HS-5 (cell line): ENCODE measurements around the gene STX1A.
A peak's percentile ranks its signal among the peaks of the same experiment; 100 is the strongest.
"Not testable (repeated sequence)": the region's sequence is repeated elsewhere in the genome, so short reads cannot be mapped to it uniquely, and the experiment has no call there.

ENCODE experiments used
- DNase-seq: peaks from one replicate; pipeline ENCODE4 v3.0.0-alpha.2; 2012; ENCODE audit warnings: low read depth

Gene STX1A

GRCh38 chr7:73735528-73735905 is 16.0 kb upstream of the STX1A start:
- no peak for DNase-seq

GRCh38 chr7:73734619-73735527 is 15.4 kb upstream of the STX1A start:
- peak; percentile 83 for DNase-seq

- no peak for DNase-seq
These were observed 12.9 kb upstream of the STX1A start for GRCh38 chr7:73732397-73732796.

- no peak for DNase-seq
These were observed 11.0 kb upstream of the STX1A start for GRCh38 chr7:73730485-73730884.

- DNase-seq = no peak
These were observed 9.1 kb upstream of the STX1A start for GRCh38 chr7:73728551-73728950.

GRCh38 chr7:73727952-73728351 is 8.5 kb upstream of the STX1A start:
- no peak for DNase-seq

- no peak for DNase-seq
These were observed 6.6 kb upstream of the STX1A start for GRCh38 chr7:73726083-73726466.

GRCh38 chr7:73723813-73724212 is 4.3 kb upstream of the STX1A start:
- no peak for DNase-seq

GRCh38 chr7:73722785-73723184 is 3.3 kb upstream of the STX1A start:
- no peak for DNase-seq

GRCh38 chr7:73722182-73722581 is 2.7 kb upstream of the STX1A start:
- not testable (repeated sequence) for DNase-seq

- no peak for DNase-seq
These were observed 1.9 kb upstream of the STX1A start for GRCh38 chr7:73721377-73721817.

GRCh38 chr7:73720443-73720842 is 974 bp upstream of the STX1A start:
- not testable (repeated sequence) for DNase-seq

GRCh38 chr7:73719806-73720169 is 319 bp upstream of the STX1A start:
- no peak for DNase-seq

GRCh38 chr7:73718438-73718881 is 1.0 kb downstream of the STX1A start:
- DNase-seq = no peak

GRCh38 chr7:73717991-73718405 is 1.5 kb downstream of the STX1A start:
- DNase-seq = peak; percentile 91

- no peak for DNase-seq
These were observed 2.3 kb downstream of the STX1A start for GRCh38 chr7:73717025-73717807.

- DNase-seq = no peak
These were observed 3.1 kb downstream of the STX1A start for GRCh38 chr7:73716318-73716890.

GRCh38 chr7:73715648-73716317 is 3.7 kb downstream of the STX1A start:
- DNase-seq = peak; percentile 97

- DNase-seq = not testable (repeated sequence)
These were observed 6.2 kb downstream of the STX1A start for GRCh38 chr7:73713319-73713718.

GRCh38 chr7:73712773-73713172 is 6.7 kb downstream of the STX1A start:
- no peak for DNase-seq

- no peak for DNase-seq
These were observed 10.4 kb downstream of the STX1A start for GRCh38 chr7:73708961-73709549.
